Neuron (in vitro differentiated cells): Measurements from ENCODE around the gene ASIP.
"Not testable (repeated sequence)": the region's sequence is repeated elsewhere in the genome, so short reads cannot be mapped to it uniquely, and the experiment has no call there.

Experiments used
- H2AFZ ChIP-seq: one replicate; pipeline ENCODE4 v1.6.1; 2013; ENCODE audit warnings: low read depth, mild to moderate bottlenecking, inconsistent platforms, low read length, moderate library complexity
- H3K27me3 ChIP-seq: one replicate; pipeline ENCODE4 v1.6.1; 2013; ENCODE audit warnings: low read length; ENCODE audit not compliant: insufficient read depth
- H3K36me3 ChIP-seq: one replicate; pipeline ENCODE4 v1.6.1; 2013; ENCODE audit warnings: low read length; ENCODE audit not compliant: insufficient read depth
- H3K4me1 ChIP-seq: one replicate; pipeline ENCODE4 v1.6.1; 2013; ENCODE audit warnings: low read length; ENCODE audit not compliant: insufficient read depth
- H3K4me3 ChIP-seq: 2 replicates; pipeline ENCODE4 v1.5.1; 2013; ENCODE audit warnings: mild to moderate bottlenecking, low read length, moderate library complexity
- H3K9me3 ChIP-seq: one replicate; pipeline ENCODE4 v1.6.1; 2013; ENCODE audit warnings: low read length

The ASIP gene

GRCh38 chr20:34251619-34252018 lies 10.4 kb downstream of the ASIP start:
- H3K36me3 ChIP-seq: no peaks in the 10 kb centered on the region
- no peak overlapping the region for H2AFZ ChIP-seq
- H3K4me1 ChIP-seq: peaks cover 6% of the 10 kb centered on the region
- no peaks in the 10 kb centered on the region for H3K27me3 ChIP-seq
- H3K9me3 ChIP-seq: no peaks in the 10 kb centered on the region
- H3K4me3 ChIP-seq: no peak overlapping the region

- H3K4me1 ChIP-seq, H2AFZ ChIP-seq, H3K4me3 ChIP-seq, H3K36me3 ChIP-seq, H3K27me3 ChIP-seq, H3K9me3 ChIP-seq: not testable (repeated sequence)
Observed at GRCh38 chr20:34252431-34253086, 11.3 kb downstream of the ASIP start.

GRCh38 chr20:34254979-34255378 lies 13.8 kb downstream of the ASIP start:
- Histone ChIP-seq H3K4me1 (peaks cover 6% of the 10 kb centered on the region), H3K4me3 (no peak overlapping the region), H3K9me3 (no peaks in the 10 kb centered on the region), H3K36me3 (no peaks in the 10 kb centered on the region), H2AFZ (no peak overlapping the region), H3K27me3 (no peaks in the 10 kb centered on the region)

GRCh38 chr20:34256629-34257124 lies 15.5 kb downstream of the ASIP start:
- H3K4me3 ChIP-seq: no peak overlapping the region
- no peak overlapping the region for H2AFZ ChIP-seq
- no peaks in the 10 kb centered on the region for H3K36me3 ChIP-seq
- no peaks in the 10 kb centered on the region for H3K27me3 ChIP-seq
- no peaks in the 10 kb centered on the region for H3K9me3 ChIP-seq
- peaks cover 6% of the 10 kb centered on the region for H3K4me1 ChIP-seq

- Histone ChIP-seq H3K36me3 (no peaks in the 10 kb centered on the region), H3K27me3 (no peaks in the 10 kb centered on the region), H3K9me3 (no peaks in the 10 kb centered on the region), H2AFZ (no peak overlapping the region), H3K4me3 (no peak overlapping the region), H3K4me1 (peaks cover 8% of the 10 kb centered on the region)
Observed at GRCh38 chr20:34260208-34260942, 19.2 kb downstream of the ASIP start.

GRCh38 chr20:34262488-34263288 lies 21.5 kb downstream of the ASIP start:
- Histone ChIP-seq H3K4me3 (peak overlapping the region; percentile 18), H3K27me3 (no peaks in the 10 kb centered on the region), H3K9me3 (no peaks in the 10 kb centered on the region)

GRCh38 chr20:34263468-34263867 lies 22.2 kb downstream of the ASIP start:
- not testable (repeated sequence) for H3K4me3 ChIP-seq, H3K4me1 ChIP-seq, H3K27me3 ChIP-seq, H3K36me3 ChIP-seq, H2AFZ ChIP-seq, H3K9me3 ChIP-seq

More at GRCh38 chr20:34262488-34263288, 21.5 kb downstream of the ASIP start:
- H3K36me3 ChIP-seq: no peaks in the 10 kb centered on the region
- H2AFZ ChIP-seq: no peak overlapping the region
- H3K4me1 ChIP-seq: peaks cover 8% of the 10 kb centered on the region

GRCh38 chr20:34264141-34264540 lies 22.9 kb downstream of the ASIP start:
- no peaks in the 10 kb centered on the region for H3K27me3 ChIP-seq

GRCh38 chr20:34268145-34268544 lies 26.9 kb downstream of the ASIP start:
- Histone ChIP-seq H2AFZ (no peak overlapping the region), H3K9me3 (peaks cover 6% of the 10 kb centered on the region), H3K4me3 (no peak overlapping the region), H3K36me3 (peaks cover 8% of the 10 kb centered on the region), H3K4me1 (no peaks in the 10 kb centered on the region), H3K27me3 (no peaks in the 10 kb centered on the region)

More at GRCh38 chr20:34264141-34264540, 22.9 kb downstream of the ASIP start:
- Histone ChIP-seq H3K4me1 (peaks cover 8% of the 10 kb centered on the region), H3K36me3 (no peaks in the 10 kb centered on the region), H2AFZ (no peak overlapping the region), H3K9me3 (no peaks in the 10 kb centered on the region), H3K4me3 (no peak overlapping the region)

GRCh38 chr20:34268851-34269636 lies 27.8 kb downstream of the ASIP start:
- H3K9me3 ChIP-seq: peaks cover 6% of the 10 kb centered on the region
- H3K27me3 ChIP-seq: no peaks in the 10 kb centered on the region
- no peak overlapping the region for H2AFZ ChIP-seq
- H3K36me3 ChIP-seq: peaks cover 11% of the 10 kb centered on the region
- no peak overlapping the region for H3K4me3 ChIP-seq
- no peaks in the 10 kb centered on the region for H3K4me1 ChIP-seq

GRCh38 chr20:34269996-34270627 lies 28.9 kb downstream of the ASIP start:
- H2AFZ ChIP-seq: no peak overlapping the region
- peaks cover 15% of the 10 kb centered on the region for H3K36me3 ChIP-seq
- no peaks in the 10 kb centered on the region for H3K27me3 ChIP-seq
- H3K4me1 ChIP-seq: no peaks in the 10 kb centered on the region
- peaks cover 6% of the 10 kb centered on the region for H3K9me3 ChIP-seq
- no peak overlapping the region for H3K4me3 ChIP-seq

GRCh38 chr20:34271956-34272355 lies 30.7 kb downstream of the ASIP start:
- peaks cover 29% of the 10 kb centered on the region for H3K36me3 ChIP-seq
- H3K27me3 ChIP-seq: no peaks in the 10 kb centered on the region
- H3K4me1 ChIP-seq: no peaks in the 10 kb centered on the region
- no peak overlapping the region for H3K4me3 ChIP-seq
- H2AFZ ChIP-seq: no peak overlapping the region
- H3K9me3 ChIP-seq: peaks cover 6% of the 10 kb centered on the region
